ENCODE data around the gene PLXNC1.

Gene PLXNC1

GRCh38 chr12:94123127-94123526 lies 25.2 kb upstream of the PLXNC1 start:
- H3K36me3 ChIP-seq: no peaks in the 10 kb centered on the region
- H3K4me1 ChIP-seq: no peaks in the 10 kb centered on the region
- H3K9me3 ChIP-seq: no peaks in the 10 kb centered on the region
- H3K4me3 ChIP-seq: no peak overlapping the region
- peaks cover 0 to 3% of the 10 kb centered on the region in 2 donors for H3K27me3 ChIP-seq
- DNase-seq: no peak
- intact Hi-C loops (cut with DNase I; ENCODE audit: low total_unique reads): no loop called here
- no peak for TF ChIP-seq CTCF (IDR thresholded peaks at IDR 0.05)
- H3K27ac ChIP-seq: no peak overlapping the region

GRCh38 chr12:94126067-94126466 lies 22.3 kb upstream of the PLXNC1 start:
- Histone ChIP-seq H3K4me3 (no peak overlapping the region), H3K9me3 (no peaks in the 10 kb centered on the region), H3K27me3 (peaks cover 0 to 10% of the 10 kb centered on the region in 2 donors), H3K27ac (no peak overlapping the region), H3K36me3 (no peaks in the 10 kb centered on the region), H3K4me1 (no peaks in the 10 kb centered on the region)
- intact Hi-C loops (cut with DNase I; ENCODE audit: low total_unique reads): no loop called here
- TF ChIP-seq CTCF (IDR thresholded peaks at IDR 0.05): no peak
- DNase-seq: no peak

GRCh38 chr12:94127239-94128131 lies 20.9 kb upstream of the PLXNC1 start:
- intact Hi-C loops (cut with DNase I; ENCODE audit: low total_unique reads): no loop called here

GRCh38 chr12:94128280-94128679 lies 20.1 kb upstream of the PLXNC1 start:
- no peak overlapping the region for H3K27ac ChIP-seq
- TF ChIP-seq CTCF (IDR thresholded peaks at IDR 0.05): no peak
- H3K27me3 ChIP-seq: peaks cover 0 to 10% of the 10 kb centered on the region in 2 donors
- H3K9me3 ChIP-seq: no peaks in the 10 kb centered on the region
- intact Hi-C loops (cut with DNase I; ENCODE audit: low total_unique reads): no loop called here
- H3K36me3 ChIP-seq: no peaks in the 10 kb centered on the region
- DNase-seq: no peak
- no peaks in the 10 kb centered on the region for H3K4me1 ChIP-seq
- H3K4me3 ChIP-seq: no peak overlapping the region

More at GRCh38 chr12:94127239-94128131, 20.9 kb upstream of the PLXNC1 start:
- no peak for DNase-seq
- H3K27me3 ChIP-seq: peaks cover 0 to 10% of the 10 kb centered on the region in 2 donors
- no peak for TF ChIP-seq CTCF (IDR thresholded peaks at IDR 0.05)
- no peaks in the 10 kb centered on the region for H3K9me3 ChIP-seq
- H3K27ac ChIP-seq: no peak overlapping the region
- H3K4me1 ChIP-seq: no peaks in the 10 kb centered on the region
- H3K36me3 ChIP-seq: no peaks in the 10 kb centered on the region
- no peak overlapping the region for H3K4me3 ChIP-seq

- peak; percentile 62 to 78 for TF ChIP-seq CTCF (IDR thresholded peaks at IDR 0.05)
- Histone ChIP-seq H3K36me3 (no peaks in the 10 kb centered on the region), H3K4me3 (no peak overlapping the region), H3K27me3 (peaks cover 0 to 5% of the 10 kb centered on the region in 2 donors), H3K27ac (no peak overlapping the region), H3K4me1 (no peaks in the 10 kb centered on the region), H3K9me3 (no peaks in the 10 kb centered on the region)
- intact Hi-C loops (cut with DNase I; ENCODE audit: low total_unique reads): loop anchor here (2.0 to 10.0 kb wide), 2 partner anchors 301 to 399 kb away; no protein-coding TSS in a partner anchor
- no peak for DNase-seq
These were observed 14.2 kb upstream of the PLXNC1 start for GRCh38 chr12:94133964-94134795.

Data from tibial artery (tissue), 4 donors.